Measurements from ENCODE around the gene AGAP3. TPM values are rescaled to one million over a fixed set of nuclear protein-coding genes. Genes with fewer than 3 reads are reported as not detected.

The AGAP3 gene
- total RNA-seq, 1 experiment from 2014 or later, result 126 TPM

DNA sequence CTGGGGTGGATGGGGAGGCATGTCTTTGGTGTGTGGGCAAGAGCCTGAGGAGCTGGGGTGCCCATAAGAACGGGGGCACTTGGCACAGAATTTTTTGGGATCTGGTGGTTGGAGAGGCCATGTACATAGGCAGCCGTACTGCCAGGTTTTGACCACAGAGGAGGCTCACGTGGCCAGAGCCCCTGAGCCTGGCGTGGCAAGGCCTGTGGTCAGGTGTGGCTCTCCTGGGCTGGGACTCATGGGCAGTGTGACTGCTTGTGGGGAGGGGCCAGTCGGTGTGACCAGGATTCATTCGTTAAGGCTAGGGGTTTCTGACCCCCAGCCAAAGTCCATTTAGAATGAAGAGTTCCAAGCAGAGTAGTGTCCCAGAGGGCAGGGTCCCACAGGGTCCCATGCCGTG, 38.2 kb downstream of the AGAP3 start (continued):
- TF ChIP-seq, protein P1, sequence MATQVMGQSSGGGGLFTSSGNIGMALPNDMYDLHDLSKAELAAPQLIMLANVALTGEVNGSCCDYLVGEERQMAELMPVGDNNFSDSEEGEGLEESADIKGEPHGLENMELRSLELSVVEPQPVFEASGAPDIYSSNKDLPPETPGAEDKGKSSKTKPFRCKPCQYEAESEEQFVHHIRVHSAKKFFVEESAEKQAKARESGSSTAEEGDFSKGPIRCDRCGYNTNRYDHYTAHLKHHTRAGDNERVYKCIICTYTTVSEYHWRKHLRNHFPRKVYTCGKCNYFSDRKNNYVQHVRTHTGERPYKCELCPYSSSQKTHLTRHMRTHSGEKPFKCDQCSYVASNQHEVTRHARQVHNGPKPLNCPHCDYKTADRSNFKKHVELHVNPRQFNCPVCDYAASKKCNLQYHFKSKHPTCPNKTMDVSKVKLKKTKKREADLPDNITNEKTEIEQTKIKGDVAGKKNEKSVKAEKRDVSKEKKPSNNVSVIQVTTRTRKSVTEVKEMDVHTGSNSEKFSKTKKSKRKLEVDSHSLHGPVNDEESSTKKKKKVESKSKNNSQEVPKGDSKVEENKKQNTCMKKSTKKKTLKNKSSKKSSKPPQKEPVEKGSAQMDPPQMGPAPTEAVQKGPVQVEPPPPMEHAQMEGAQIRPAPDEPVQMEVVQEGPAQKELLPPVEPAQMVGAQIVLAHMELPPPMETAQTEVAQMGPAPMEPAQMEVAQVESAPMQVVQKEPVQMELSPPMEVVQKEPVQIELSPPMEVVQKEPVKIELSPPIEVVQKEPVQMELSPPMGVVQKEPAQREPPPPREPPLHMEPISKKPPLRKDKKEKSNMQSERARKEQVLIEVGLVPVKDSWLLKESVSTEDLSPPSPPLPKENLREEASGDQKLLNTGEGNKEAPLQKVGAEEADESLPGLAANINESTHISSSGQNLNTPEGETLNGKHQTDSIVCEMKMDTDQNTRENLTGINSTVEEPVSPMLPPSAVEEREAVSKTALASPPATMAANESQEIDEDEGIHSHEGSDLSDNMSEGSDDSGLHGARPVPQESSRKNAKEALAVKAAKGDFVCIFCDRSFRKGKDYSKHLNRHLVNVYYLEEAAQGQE (IDR thresholded peaks at IDR 0.05; ENCODE audit: low read depth), result no peak
- TF ChIP-seq SRF (IDR thresholded peaks at IDR 0.05; ENCODE audit: low read depth) (no peak), CEBPB (IDR thresholded peaks at IDR 0.05; ENCODE audit: low read depth) (no peak), ELF1 (IDR thresholded peaks at IDR 0.05; ENCODE audit: borderline replicate concordance, low read depth) (no peak), EZH2phosphoT487 (IDR thresholded peaks at IDR 0.05; ENCODE audit: borderline replicate concordance) (no peak)
- TF ChIP-seq, protein P2, sequence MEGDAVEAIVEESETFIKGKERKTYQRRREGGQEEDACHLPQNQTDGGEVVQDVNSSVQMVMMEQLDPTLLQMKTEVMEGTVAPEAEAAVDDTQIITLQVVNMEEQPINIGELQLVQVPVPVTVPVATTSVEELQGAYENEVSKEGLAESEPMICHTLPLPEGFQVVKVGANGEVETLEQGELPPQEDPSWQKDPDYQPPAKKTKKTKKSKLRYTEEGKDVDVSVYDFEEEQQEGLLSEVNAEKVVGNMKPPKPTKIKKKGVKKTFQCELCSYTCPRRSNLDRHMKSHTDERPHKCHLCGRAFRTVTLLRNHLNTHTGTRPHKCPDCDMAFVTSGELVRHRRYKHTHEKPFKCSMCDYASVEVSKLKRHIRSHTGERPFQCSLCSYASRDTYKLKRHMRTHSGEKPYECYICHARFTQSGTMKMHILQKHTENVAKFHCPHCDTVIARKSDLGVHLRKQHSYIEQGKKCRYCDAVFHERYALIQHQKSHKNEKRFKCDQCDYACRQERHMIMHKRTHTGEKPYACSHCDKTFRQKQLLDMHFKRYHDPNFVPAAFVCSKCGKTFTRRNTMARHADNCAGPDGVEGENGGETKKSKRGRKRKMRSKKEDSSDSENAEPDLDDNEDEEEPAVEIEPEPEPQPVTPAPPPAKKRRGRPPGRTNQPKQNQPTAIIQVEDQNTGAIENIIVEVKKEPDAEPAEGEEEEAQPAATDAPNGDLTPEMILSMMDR (IDR thresholded peaks at IDR 0.05 in 2 of 3, conservative IDR thresholded peaks at IDR 0.05 in 1 of 3; ENCODE audit: borderline replicate concordance in 1 of 3, insufficient read depth in 1 of 3, low read depth in 2 of 3, low read length in 2 of 3), result no peak
- TF ChIP-seq, protein P3, sequence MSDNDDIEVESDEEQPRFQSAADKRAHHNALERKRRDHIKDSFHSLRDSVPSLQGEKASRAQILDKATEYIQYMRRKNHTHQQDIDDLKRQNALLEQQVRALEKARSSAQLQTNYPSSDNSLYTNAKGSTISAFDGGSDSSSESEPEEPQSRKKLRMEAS (IDR thresholded peaks at IDR 0.05), result no peak

DNA sequence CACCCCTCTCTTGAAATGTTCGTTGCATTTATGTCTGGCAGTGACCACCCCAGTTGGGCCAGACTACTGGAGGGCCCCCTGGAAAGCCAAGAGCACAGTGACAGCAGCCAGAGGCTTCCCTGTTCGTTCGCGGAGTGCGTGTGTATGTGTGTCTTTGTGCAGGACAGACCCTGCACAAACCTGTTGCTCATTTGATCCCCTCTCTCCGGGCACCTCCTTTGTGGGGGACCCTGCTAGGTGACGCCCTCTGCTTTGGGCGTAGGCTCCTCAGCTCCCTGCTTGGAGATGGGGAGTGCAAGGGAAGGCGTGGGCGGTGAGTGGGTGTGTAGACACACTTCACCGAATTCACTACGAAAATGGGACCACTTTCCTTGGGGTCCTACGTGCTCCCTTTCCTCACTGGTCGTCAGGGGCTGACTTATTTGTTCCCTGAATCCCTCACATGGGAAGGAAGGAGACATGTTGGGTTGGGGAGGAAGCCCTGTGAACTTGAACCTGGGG, 38.7 kb downstream of the AGAP3 start:
- BruUV-seq (replicated peaks), result no TSS peak
- ATAC-seq (no peak), DNase-seq (ENCODE audit: low read depth, low spot score) (no peak)
- Histone ChIP-seq H3K4me2 (ENCODE audit: low read length) (no peak overlapping the region), H3K4me3 (replicated peaks in 1 of 2; ENCODE audit: low read depth in 1 of 2, low read length in 2 of 2) (no peak overlapping the region), H3K27me3 (ENCODE audit: insufficient read depth, low read length) (no peaks in the 10 kb centered on the region), H3K27ac (ENCODE audit: low read depth, low read length) (no peak overlapping the region), H2AFZ (ENCODE audit: low read depth, low read length, poor library complexity, severe bottlenecking) (no peak overlapping the region), H3K9me3 (ENCODE audit: control insufficient read depth in 1 of 2, insufficient read depth in 1 of 2, low read depth in 1 of 2, low read length in 2 of 2) (no peaks in the 10 kb centered on the region), H3K4me1 (ENCODE audit: control insufficient read depth in 1 of 2, insufficient read depth in 2 of 2, low read length in 2 of 2) (peaks cover 0 to 8% of the 10 kb centered on the region in 2 experiments; a peak in 1 of 4 replicates), H4K20me1 (ENCODE audit: insufficient read depth) (no peaks in the 10 kb centered on the region), H3K79me2 (ENCODE audit: insufficient read depth, low read length) (peaks cover 6% of the 10 kb centered on the region; the same call in 1 of the 2 replicates), H3K9ac (ENCODE audit: low read length) (no peak overlapping the region), H3K9me2 (ENCODE audit: insufficient read depth) (no peaks in the 10 kb centered on the region), H3K36me3 (ENCODE audit: control insufficient read depth in 1 of 2, insufficient read depth in 2 of 2, low read length in 2 of 2) (peaks cover 18 to 25% of the 10 kb centered on the region in 2 experiments; a peak in 3 of 4 replicates)
- CTCF ChIA-PET, result interaction anchor here (1.3 to 1.4 kb wide), 6 partner anchors 15 to 162 kb away, joined by 3 to 8 read pairs (median 4); partner anchors contain the start of genes ABCF2 and FASTK
- POLR2A ChIA-PET, result no interaction called here
- RAD21 ChIA-PET (ENCODE audit: low non-redundant PET in 1 of 2, low total read pairs in 2 of 2, uncharacterized antibody in 2 of 2, unreplicated experiment in 2 of 2), result no interaction called here
- TF ChIP-seq CEBPB (IDR thresholded peaks at IDR 0.05; ENCODE audit: low read depth) (no peak), SRF (IDR thresholded peaks at IDR 0.05; ENCODE audit: low read depth) (no peak)
- TF ChIP-seq, protein P4, sequence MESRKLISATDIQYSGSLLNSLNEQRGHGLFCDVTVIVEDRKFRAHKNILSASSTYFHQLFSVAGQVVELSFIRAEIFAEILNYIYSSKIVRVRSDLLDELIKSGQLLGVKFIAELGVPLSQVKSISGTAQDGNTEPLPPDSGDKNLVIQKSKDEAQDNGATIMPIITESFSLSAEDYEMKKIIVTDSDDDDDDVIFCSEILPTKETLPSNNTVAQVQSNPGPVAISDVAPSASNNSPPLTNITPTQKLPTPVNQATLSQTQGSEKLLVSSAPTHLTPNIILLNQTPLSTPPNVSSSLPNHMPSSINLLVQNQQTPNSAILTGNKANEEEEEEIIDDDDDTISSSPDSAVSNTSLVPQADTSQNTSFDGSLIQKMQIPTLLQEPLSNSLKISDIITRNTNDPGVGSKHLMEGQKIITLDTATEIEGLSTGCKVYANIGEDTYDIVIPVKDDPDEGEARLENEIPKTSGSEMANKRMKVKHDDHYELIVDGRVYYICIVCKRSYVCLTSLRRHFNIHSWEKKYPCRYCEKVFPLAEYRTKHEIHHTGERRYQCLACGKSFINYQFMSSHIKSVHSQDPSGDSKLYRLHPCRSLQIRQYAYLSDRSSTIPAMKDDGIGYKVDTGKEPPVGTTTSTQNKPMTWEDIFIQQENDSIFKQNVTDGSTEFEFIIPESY (IDR thresholded peaks at IDR 0.05; ENCODE audit: extremely low read depth, insufficient replicate concordance, low read length), result no peak
- intact Hi-C loops (cut with micrococcal nuclease), result loop anchor here (1.0 to 10.0 kb wide), 3 partner anchors 47 to 178 kb away; partner anchors contain the start of gene SMARCD3
